DOHH2 (cell line): ENCODE results near the gene KLHL2.

ENCODE experiments used
- CTCF ChIP-seq: fragments of 200-600 bp; sonication (generic); IDR thresholded peaks from one replicate; pipeline ENCODE4 v1.5.1; 2014; ENCODE audit warnings: antibody characterized with exemption, mild to moderate bottlenecking, low read depth, low read length; ENCODE audit not compliant: poor library complexity, severe bottlenecking
- EZH2phosphoT487 ChIP-seq: fragments of 200-600 bp; sonication (generic); IDR thresholded peaks from 2 replicates; pipeline ENCODE4 v1.6.1; 2017; ENCODE audit warnings: borderline replicate concordance, mild to moderate bottlenecking, antibody characterized with exemption, low read length, moderate library complexity, mixed read lengths

- TF ChIP-seq CTCF (no peak), EZH2phosphoT487 (no peak)
Measured at GRCh38 chr4:165335163-165335703, 127.9 kb downstream of the KLHL2 start.
